Measurements from ENCODE around the gene RUVBL1.

Gene RUVBL1

DNA sequence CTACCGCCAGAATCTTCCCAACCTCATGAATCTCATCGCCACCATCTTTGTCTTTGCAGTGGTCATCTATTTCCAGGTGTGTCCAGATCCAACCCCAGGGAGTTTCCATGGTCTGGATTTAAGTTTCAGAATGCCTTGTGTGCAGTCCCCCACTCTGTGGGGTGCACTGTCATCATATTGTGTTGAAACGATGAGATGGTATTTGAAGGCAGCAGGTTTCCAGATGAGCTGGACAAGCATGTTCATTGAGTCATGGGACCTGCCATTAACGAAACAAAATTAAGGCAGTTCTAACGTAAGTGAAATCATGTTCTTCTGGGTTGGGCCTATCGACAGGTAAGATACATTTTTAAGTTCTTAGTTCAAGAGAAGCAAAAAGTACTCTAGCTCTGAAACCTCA is 58.6 kb downstream of the RUVBL1 start:
- no peak for DNase-seq

- no peak for DNase-seq
Observed at GRCh38 chr3:128063865-128064264, 59.7 kb downstream of the RUVBL1 start.

DNA sequence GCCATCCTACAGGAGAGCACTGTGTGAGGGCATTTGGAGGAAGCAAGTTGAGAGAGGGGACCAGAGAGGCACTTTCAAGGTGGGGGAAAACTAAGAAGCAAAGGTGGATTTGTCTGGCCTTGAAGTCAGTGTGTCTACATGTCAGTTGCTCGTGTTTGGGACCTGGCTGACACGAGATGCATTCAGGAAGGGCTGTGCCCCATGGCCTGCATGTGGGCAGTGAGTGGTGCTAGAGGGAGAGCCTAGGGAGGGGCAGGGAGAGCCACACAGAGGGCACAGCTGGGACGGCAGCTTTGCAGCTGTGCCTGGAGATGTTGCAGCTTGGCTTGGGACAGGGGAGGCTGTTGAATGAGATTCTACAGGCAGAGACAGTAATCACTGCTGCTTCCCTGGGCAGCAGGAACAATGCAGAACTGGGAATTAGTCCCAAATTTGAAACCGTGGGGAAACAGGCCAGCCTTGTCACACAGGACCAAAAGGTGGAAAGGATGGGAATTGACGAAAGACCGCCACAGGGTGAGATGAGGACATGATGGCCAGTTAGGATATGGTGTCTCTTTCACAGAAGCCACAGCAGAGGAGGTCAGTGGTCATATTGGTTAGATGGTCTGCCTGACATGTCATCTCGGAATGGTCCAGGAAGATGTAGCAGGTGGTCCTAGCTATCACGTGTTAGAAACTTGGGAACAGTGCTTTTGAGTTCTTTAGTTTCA is 61.4 kb downstream of the RUVBL1 start:
- no peak for DNase-seq

- DNase-seq: peak; percentile 28
Observed at GRCh38 chr3:128060473-128061381, 62.9 kb downstream of the RUVBL1 start.

DNA sequence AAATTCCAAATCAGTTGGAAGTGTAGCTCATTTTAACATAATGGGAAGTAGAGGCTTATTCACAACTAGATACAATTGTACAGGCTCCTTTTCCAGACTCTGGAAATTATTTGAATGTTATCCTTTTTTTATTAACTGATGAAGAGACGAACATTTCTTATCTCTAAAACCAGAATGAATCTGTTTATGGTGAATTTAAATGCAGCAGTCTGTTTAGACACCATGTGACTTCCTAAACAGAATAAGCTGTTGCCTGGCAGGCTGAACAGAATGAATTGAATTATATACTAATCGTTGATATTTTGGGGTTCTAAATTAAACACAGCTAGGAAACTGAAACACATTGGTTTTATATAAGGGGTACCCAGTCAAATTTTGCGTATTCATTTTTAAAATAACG is 67.4 kb downstream of the RUVBL1 start:
- no peak for DNase-seq

- no peak for DNase-seq
Observed at GRCh38 chr3:128054367-128054766, 69.2 kb downstream of the RUVBL1 start.

- DNase-seq: no peak
Observed at GRCh38 chr3:128053614-128054013, 70.0 kb downstream of the RUVBL1 start.

GRCh38 chr3:128052595-128053351 is 70.8 kb downstream of the RUVBL1 start:
- no peak for DNase-seq

DNA sequence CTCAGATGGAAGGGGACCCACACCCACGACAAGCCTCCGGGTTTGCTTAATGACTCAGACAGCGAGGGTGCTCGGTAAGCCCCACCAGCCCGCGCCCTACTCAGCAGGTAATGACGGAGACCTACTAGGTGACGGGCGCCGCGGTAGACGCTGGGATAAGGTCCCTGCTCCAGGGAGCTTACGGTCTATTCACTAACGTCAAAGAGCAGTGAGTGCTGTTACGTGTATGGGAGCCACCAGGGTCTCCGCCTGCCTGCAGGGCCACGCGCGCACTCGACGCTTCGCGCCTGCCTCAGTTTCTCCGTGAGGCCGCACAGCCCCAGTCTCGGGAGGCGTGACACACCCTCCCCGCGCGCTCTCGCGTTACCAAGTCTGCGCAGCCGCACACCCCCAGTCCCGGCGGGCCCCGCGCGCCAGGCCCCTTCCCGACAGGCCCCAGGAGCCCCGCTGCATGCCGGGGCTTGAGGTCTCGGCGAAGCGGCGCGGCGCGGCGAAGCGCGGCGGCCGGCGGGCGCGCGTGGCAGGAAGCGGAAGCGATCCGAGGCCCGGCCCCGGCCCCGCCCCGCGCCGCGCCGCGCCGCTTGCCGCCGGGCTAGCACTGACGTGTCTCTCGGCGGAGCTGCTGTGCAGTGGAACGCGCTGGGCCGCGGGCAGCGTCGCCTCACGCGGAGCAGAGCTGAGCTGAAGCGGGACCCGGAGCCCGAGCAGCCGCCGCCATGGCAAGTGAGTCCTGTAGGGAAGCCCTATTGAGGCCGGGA is 71.6 kb downstream of the RUVBL1 start, which contains the start of gene SEC61A1:
TSS of gene SEC61A1 (plus strand) at position 601 of the 758 bp plus-strand sequence. CDS start at position 717, 116 bp downstream.
- DNase-seq: peak; percentile 88

GRCh38 chr3:128051459-128051836 is 72.2 kb downstream of the RUVBL1 start:
- no peak for DNase-seq

- DNase-seq: no peak
Observed at GRCh38 chr3:128050597-128050996, 73.0 kb downstream of the RUVBL1 start.

GRCh38 chr3:128041344-128041743 is 82.3 kb downstream of the RUVBL1 start:
- DNase-seq: no peak

DNA sequence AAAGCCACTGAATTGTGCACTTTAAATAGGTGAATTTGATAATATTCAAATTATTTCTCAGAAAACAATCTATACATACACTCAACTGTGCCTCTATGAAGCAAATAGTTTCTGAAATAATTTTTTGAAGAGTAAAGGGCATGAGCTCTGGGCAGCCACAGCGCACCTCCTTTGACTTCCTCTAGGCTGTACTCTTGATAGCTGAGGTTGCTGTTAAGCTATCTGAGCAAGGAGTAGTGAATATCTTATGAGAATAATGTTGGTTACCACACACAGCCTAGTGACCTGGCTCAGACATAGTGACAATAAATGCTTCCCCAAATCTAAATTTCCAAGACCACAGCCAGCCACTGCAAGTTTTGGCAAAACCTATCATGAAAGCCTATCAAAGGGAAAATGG is 83.0 kb downstream of the RUVBL1 start:
- DNase-seq: no peak

GRCh38 chr3:128040041-128040440 is 83.6 kb downstream of the RUVBL1 start:
- DNase-seq: no peak

GRCh38 chr3:128036119-128036518 is 87.5 kb downstream of the RUVBL1 start:
- DNase-seq: no peak

DNA sequence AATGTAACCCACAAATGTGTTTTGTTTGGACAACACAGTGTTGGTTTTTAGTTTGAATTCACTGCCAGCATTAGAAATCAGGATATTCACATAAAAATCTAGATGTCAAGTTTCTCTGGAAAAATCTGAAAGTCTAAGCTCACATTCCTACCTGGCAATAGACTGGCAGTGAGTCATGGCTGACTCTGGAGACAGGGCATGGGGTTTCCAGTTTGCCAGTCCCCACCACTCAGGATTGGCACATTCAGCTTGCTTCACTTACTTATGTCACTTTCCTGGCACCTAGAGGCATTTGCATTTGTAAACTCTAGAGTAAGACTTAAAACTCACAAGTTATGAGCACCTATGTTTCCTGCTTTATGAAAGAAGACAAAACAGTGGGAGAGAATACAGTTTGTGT is 90.5 kb downstream of the RUVBL1 start:
- no peak for DNase-seq
